Amniotic epithelial cell (primary cell): ENCODE results near the gene RTL10.

Source experiments
- DNase-seq: peaks from one replicate; pipeline ENCODE4 v3.0.0-alpha.2; 2010; ENCODE audit warnings: low read depth

The RTL10 gene

GRCh38 chr22:19862619-19863246 lies 8.1 kb upstream of the RTL10 start:
- no peak for DNase-seq

- no peak for DNase-seq
Observed at GRCh38 chr22:19859861-19860510, 5.3 kb upstream of the RTL10 start.

GRCh38 chr22:19857382-19857781 lies 2.7 kb upstream of the RTL10 start:
- DNase-seq: no peak

GRCh38 chr22:19855504-19856409 lies 1.1 kb upstream of the RTL10 start:
- peak; percentile 53 for DNase-seq

- no peak for DNase-seq
Observed at GRCh38 chr22:19853879-19854777, 546 bp downstream of the RTL10 start.

- DNase-seq: no peak
Observed at GRCh38 chr22:19853058-19853878, 1.4 kb downstream of the RTL10 start.

- DNase-seq: no peak
Observed at GRCh38 chr22:19852177-19852781, 2.4 kb downstream of the RTL10 start.

- no peak for DNase-seq
Observed at GRCh38 chr22:19851291-19852176, 3.1 kb downstream of the RTL10 start.

GRCh38 chr22:19850763-19851109 lies 3.9 kb downstream of the RTL10 start:
- DNase-seq: no peak

GRCh38 chr22:19849835-19850762 lies 4.6 kb downstream of the RTL10 start:
- DNase-seq: no peak

GRCh38 chr22:19848298-19849224 lies 6.1 kb downstream of the RTL10 start:
- DNase-seq: peak; percentile 23

- DNase-seq: no peak
Observed at GRCh38 chr22:19847345-19847632, 7.4 kb downstream of the RTL10 start.

- DNase-seq: no peak
Observed at GRCh38 chr22:19846620-19847344, 7.9 kb downstream of the RTL10 start.

GRCh38 chr22:19845054-19845722 lies 9.5 kb downstream of the RTL10 start:
- no peak for DNase-seq

GRCh38 chr22:19844377-19845053 lies 10.2 kb downstream of the RTL10 start:
- DNase-seq: no peak

GRCh38 chr22:19843857-19844376 lies 10.8 kb downstream of the RTL10 start:
- no peak for DNase-seq
